GM19455 (cell line): ENCODE measurements around the gene SDR42E1.

Source experiments
- ATAC-seq: cut with Tn5 transposase; IDR thresholded peaks from one replicate; pipeline ENCODE4 v1.9.1; 2021; ENCODE audit not compliant: unreplicated experiment

SDR42E1 gene, protein sequence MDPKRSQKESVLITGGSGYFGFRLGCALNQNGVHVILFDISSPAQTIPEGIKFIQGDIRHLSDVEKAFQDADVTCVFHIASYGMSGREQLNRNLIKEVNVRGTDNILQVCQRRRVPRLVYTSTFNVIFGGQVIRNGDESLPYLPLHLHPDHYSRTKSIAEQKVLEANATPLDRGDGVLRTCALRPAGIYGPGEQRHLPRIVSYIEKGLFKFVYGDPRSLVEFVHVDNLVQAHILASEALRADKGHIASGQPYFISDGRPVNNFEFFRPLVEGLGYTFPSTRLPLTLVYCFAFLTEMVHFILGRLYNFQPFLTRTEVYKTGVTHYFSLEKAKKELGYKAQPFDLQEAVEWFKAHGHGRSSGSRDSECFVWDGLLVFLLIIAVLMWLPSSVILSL

DNA sequence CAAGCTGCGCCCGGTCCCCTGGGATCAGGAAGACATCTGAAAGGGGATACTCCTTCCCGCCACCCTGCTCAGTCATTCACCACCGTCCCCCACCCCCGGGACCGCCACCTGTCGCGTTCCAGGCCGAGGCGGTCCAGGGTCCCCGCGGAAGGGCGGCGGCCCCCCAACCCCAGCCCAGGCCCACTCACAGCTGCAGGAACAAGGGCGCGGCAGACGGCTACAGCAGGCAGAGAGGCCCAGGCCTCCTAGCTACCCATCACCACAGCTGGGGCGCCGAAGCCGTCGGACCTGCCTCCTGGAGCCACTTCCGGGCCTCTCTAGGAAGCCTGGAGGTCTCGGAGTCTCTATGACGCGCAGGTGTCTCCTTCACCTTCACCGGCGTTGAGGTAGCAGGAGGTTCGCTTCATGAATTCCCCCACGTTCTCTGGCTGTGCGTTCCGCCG is at the start of gene SDR42E1:
TSS of gene SDR42E1 (minus strand) at position 272 of the 443 bp plus-strand sequence. CDS start 10,612 bp downstream, outside the sequence.
- peak; percentile 98 for ATAC-seq

DNA sequence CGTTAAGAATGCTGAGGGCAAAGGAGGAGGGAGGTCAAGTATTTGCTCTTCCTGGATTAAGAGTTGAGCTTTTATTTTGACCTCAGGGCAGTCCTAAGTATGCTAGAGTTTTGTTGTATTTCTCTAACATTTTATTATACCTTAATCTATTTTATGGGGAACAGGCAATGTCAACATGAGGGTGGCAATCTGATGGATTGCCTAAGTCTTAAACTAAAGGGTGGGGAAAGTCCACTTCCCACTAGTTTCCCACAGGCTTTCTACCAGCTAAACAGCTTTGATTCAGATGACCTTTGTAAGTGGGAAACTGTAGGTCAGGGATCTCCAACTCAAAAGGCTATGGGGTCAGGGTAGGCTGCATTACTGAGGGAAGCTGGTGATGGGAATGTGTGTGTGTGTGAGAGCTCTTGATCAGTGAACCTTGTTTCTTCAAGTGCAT is 48.7 kb upstream of the SDR42E1 start:
- no peak for ATAC-seq

DNA sequence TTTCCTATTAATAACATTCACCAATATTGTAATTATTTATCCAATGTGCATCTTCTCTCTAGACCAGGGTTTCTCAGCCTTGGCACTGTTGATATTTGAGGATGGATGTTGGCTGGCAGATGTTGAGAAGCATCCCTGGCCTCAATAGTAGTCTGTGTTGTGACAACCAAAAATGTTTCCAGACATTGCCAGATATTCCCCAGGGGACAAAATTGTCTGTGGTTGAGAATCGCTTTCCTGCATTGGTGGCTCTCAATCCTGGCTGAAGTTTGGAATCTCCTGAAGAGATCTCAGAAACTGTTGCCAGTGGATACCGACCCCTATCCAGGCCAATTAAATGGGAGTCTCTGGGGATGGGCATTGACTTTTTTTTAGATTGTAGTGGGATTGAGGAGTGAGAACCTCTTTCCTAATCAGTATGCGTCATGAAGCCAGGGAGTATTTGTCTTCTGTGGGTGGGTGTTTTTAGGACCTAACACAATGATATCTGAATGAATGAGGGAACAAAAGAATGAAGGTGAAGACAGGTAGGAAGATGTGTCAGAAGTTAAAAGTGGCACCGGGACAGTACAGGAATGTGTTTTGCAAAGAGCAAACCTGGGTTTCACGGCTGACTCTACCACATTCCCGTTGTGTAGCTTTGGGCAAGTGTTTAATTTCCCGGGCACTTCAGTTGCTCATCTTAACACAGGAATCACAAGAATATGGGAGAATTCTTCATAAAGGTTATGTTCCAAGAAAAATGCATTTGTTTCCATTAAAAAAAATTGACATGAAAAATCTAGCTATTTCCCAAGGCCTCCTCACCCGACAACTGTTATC is 48.1 kb upstream of the SDR42E1 start:
- no peak for ATAC-seq

DNA sequence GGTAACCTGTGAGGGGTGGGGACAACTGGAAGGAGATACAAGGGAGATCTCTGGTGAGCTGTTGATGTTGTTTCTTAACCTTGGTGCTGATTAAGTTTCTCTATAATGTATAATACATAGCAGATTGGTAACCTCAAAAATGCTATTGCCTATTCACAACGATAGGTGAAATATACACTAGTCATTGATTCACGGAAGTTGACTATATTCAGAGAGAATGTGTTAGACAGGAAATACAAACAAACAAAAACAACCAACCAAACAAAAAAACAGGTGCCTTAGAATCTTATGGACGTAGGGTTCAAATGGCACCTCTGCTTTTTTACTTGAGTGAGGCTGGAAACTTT is 45.3 kb upstream of the SDR42E1 start:
- no peak for ATAC-seq

DNA sequence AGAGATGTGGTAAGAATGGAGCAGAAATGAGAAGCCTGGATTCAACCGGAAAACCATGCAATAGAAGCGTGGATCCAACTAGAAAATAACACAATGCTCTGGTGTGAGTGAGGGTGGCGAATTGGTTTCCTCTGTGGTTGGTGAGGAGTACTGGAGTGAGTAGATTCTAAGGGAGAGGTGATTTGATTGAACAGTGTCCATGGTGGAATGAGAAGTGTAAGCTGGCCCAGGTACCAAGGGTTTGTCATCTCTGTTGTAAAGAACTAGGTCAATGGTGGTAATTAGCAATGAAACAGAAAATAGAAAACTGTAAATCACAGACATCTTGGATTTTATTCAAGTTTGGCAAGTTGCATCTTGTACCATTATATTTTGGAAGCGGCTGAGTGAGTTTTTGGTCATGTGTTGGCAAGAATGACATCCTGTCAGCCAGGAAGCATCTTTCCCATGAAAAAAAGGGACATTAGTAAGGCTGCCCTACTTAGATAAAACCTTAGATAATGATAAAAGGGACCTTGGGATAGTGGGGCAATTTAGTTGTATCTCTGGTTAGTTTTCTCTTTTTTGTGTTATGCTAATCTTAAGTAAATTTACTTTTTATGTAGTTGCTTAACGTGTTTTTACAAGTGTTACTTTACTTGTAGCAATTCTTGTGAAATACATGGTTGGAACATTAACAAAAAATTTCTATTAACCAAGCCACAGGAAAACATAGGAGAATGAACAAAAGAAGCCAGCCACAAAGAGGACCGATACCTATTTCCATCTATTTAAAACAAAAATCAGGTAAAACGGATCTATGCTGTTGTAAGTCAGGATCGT is 44.7 kb upstream of the SDR42E1 start:
- no peak for ATAC-seq

DNA sequence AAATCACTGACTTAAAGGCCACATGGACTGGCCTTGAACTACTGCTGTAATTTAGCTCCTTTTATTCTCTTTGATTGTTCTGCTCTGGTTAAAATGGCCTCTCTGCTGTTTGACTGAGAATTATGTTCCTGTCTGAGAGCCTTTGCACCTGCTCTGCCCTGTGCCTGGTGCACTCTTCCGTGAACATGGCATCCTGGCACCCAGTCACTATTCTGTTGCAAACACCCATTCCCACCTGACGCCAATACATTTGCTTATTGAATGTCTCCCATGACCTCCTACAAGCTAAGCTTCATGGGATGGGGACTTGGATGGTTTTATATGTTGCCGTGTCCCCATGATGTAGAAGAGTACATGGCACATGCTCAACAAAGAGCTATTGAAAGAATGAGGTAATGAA is 43.8 kb upstream of the SDR42E1 start:
- ATAC-seq, result no peak

DNA sequence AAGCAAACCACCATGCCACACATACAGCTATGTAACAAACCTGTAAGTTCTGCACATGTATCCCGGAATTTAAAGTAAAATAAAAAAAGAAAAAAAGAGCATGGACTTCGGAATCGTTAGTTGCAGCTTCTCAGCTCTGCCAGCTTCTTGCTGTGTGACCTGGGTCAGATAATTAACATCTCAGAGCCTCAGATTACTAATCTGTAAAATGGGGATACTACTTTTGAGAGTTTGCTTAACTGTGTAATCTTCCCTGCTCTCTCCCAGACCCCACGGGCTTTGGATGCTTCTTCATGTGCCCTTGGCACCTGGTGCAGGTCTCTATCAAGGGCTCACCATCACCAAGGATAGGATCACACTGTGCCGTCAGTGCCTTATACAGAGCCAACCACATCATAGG is 40.4 kb upstream of the SDR42E1 start:
- ATAC-seq, result no peak

DNA sequence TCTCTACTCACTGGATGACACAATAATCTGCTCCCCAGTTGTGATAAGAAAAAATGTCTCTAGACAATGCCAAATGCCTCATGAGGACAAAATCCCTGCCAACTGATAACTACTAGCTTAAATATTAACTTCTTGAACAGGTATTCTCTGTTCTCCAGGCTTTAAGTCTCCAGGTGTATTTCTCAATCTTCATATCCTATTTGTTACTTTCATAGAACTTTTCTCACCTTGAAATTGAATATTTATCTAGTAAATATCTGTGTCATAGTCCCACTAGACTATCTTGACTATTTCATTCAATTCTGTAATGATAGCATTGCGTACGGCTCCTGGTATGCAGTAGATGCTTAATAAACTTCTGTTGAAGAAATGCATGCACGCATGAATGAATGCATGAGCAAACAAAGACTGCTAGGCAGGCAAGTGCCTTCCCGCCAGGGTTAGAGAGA is 39.7 kb upstream of the SDR42E1 start:
- no peak for ATAC-seq

DNA sequence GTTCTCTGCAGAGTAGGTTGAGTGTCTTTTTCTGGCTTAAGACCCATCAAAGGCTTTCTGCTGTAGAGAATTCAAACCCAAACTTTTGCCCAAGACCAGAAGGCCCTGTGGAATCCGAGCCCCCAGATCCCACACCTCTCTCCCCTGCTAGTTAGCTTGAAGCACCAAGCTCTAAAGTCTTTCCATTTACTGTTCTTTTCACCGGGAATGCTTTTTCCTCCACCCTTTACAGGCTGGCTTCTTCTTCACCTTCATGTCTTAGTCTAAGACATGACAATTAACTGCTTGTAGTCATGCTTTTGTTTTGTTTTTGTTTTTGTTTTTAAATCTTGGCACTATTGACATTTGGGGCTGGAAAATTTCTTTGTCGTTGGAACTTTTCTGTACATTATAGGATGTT is 39.2 kb upstream of the SDR42E1 start:
- ATAC-seq, result no peak

DNA sequence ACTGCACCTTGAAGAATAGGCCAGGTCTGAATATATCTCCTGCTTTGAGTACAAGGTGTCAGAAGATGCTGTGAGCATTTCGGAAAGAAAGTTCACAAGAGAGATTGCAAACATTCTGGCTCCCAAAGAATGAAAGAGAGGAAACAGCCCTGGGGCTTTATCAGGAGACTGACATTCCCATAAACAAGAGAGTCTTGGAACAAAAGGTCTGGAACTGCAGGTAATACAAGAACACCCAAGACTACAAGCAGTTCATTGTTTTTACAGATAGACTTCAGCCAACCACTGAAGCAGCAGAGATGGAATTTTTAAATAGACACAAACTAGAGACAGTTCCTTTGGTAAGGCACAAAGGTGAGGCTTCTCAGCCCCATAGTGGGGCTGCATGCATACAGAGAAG is 38.2 kb upstream of the SDR42E1 start:
- no peak for ATAC-seq

DNA sequence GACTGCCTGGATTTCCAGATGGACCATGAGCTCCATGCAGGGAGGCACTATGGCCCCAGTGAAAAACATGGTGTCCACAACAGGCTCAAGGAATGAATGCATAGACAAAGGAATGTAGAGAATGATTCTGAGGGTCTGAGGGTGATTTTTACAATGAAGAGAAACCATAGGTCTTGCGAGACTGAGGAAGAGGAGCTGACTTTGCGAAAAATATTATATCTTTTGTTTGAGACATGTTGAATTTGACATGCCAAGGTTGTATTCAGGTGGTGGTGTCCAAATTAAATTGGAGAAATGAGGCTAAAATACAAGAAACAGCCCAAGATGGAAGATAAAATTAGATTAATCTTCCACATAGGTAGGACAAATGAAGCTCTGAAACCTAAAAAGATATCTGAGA is 36.5 kb upstream of the SDR42E1 start:
- no peak for ATAC-seq

DNA sequence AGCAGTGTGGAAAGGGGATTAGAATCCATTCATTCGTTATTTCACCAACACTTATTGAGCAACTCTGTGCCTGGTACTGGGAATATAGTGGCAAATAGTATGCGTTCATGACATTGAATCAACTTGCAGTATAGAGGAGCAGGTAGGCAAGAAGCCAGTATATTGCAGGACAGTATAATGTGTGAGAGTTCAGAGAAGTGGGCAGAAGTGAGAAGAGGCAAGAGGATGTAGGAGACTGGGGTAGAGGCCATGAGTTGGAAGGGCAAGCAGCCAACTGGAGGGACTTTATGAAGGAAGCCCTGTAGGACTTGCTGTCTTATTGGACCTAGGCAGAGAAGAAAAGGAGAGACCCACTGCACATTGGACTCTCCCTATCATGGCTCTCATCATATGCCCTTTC is 36.1 kb upstream of the SDR42E1 start:
- no peak for ATAC-seq

DNA sequence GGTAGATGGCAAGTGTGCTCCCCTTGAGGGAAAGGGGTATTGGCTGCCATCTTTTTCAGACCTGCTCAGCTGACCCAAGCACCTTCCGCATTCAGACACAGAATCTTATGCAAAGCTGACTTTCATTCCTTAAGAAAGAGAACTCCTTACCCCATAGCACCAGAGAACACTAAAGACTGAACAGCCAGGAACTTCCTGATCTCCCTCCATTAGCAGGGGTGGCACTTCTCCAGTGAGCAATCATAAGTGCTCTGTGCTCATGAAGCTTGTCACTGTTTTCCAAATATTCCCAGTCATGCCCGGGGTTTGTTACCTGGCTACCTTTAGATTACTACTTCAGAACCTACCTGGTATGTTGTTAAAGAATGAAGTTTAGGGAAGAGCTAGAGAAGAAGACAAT is 35.7 kb upstream of the SDR42E1 start:
- ATAC-seq, result no peak

DNA sequence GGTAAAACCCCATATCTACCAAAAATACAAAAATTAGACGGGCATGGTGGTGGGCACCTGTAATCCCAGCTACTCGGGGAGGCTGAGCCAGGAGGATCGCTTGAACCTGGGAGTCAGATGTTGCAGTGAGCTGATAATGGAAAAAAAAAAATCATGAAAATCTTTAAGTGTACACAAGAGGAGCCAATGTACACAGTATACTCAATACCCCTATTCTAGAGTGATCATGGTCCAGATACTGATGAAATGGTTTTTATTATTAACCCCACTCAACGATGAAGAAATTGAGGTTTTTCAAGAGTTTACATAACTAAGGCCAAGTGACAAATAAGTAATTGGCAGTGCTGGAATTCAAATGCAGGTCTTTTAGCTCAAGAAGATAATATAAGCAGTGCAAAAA is 35.3 kb upstream of the SDR42E1 start:
- no peak for ATAC-seq

DNA sequence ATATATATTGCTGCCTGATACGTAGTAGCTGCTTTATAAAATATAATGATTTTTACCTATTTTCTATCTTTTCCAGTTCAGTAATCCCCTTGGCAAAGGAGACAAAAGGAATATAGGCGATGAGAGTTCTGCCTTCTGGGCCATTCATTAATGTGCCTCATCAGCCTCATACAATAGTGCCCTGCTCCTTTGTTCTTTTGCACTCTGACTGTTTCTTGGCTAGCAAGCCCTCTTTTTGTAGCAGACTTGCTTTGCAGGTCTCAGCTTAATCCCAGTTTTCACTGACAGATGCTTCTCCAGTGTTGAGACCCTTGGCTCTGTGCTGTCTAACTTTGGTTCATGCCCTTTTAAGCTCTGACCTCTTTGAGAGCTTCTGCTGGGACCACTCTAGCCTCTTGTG is 34.2 kb upstream of the SDR42E1 start:
- ATAC-seq, result no peak

DNA sequence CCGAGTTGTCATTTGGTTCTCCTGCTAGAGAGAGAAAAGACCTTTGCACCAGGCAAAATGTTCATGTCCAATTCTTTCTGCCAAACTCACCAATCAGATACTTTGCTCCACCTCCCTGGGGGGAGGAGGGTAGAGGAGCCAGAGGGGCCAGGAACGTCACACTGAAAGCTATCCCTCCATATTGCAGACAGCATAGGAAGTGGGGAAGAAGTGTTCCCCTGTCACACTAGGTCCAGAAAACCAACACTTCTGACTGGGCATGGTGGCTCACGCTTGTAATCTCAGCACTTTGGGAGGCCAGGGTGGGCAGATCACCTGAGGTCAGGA is 33.3 kb upstream of the SDR42E1 start:
- ATAC-seq, result no peak

DNA sequence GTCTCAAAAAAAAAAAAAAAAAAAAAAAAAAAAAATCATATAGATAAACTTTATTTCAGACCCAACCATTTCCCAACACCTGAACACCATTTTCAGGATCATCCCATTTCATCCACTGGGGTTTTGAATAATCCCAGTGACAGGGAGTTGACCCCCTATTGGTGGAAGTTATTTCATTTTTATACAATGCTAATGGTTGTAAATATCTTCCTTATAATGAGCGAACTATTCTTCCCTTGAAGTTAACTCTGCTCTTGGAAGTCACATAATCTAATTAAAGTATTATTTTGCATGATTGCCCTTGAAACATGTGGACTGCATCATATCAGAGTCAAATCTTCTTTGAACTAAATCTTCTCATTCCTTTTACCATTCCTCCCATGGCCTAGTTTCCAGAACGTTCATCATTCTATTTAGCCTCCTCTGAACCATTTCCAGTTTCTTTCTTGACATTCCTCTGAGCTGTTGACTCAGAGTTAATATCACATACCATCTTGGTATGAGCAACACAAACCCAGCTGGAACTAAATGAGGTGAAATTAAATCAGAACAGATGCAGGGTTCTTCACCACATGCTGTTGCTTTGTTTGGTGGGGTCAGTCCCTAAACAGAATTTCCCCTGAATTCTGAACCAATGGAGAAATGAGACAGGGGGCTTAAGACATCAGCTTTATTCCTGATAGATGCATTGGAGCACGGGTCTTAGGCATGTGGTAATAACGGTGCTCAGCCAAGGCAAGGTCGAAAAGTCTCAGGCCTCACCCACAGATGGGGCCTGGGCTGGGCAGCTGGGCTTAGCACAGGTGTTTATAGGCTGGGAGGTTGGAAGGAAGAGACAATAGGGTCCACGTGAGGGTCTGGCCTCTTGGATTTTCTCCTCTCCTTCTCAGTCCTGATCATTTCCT is 32.7 kb upstream of the SDR42E1 start:
- no peak for ATAC-seq

DNA sequence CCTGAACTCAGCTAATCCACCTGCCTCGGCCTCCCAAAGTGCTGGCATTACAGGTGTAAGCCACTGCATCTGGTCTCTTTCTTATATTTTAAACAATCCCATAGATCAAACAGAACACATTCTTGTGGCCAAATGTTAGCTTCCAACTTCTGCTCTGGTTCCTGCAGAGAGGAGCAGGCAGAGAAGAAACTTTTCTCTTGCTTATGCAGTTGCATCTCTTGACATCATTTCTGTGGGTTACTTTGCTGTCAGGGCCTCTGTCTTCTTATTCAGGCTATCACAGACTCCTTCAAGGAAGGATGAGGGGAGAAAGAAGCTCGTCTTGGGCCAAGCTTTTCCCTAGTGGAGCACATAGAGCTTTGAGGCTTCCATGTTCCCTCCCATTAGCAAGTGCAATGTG is 31.6 kb upstream of the SDR42E1 start:
- ATAC-seq, result no peak

DNA sequence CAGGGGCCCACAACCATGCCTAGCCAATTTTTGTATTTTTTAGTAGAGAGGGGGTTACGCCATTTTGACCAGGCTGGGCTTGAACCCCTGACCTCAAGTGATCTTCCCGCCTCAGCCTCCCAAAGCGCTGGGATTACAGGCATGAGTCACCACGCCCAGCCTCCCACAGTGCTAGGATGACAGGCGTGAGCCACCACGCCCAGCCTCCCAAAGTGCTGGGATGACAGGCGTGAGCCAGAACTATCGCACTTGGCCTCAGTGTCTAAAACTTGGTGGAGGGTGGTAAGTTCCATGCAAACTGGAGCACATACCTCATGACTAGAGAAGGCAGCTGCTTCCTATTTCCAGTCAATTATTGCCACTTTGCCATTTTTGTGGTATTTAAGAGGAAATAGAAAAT is 30.9 kb upstream of the SDR42E1 start:
- no peak for ATAC-seq

DNA sequence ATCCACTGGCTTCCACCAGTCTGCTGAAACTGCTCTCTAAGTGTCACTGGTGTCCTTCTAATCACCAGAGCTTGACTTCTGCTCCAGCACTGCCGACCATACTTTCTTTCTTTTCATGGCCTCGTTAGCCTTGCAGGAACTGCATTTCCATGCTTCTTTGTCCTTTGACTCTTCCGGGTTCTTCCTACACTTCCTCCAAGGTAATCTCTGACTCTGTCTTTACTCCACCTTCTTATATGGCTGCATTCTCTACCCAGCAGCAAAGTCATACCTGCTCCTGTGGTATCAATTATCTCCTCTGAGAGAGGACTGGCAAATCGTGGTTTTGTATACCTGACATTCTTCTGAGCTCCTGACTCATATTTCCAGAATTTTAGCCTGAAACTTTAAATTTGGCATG is 30.3 kb upstream of the SDR42E1 start:
- no peak for ATAC-seq

DNA sequence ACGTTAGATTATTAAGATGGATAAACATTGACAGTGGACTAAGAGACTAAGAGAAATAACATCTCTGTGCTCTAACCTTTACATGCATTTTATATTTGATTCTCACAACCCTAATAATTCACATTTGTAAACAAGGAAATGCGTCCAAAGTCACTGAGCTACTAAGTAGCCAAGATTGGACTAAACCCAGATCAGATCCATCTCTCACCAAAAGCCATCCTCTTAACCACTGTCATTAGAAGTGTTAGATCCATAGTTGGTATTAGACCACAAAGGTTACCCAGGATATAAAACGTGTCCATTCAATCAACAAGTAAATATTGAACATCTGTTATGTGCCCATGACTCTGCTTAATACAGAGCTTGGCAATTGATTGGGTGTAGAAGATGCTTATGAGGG is 29.0 kb upstream of the SDR42E1 start:
- ATAC-seq, result no peak
